Stimulated activated effector memory CD8-positive, alpha-beta T cell treated with anti-CD3 and anti-CD28 coated beads, Interleukin-12 subunit alpha, Interleukin-12 subunit beta, amount 100 ng/mL, for 72 hours (primary cell): ENCODE measurements around the gene RTN4R.

Experiments used
- ATAC-seq: fragments of 150-1000 bp; cut with Tn5 transposase; 2 replicates; pipeline ENCODE4 v1.10.0; 2021
- DNase-seq, 2 donors: peaks; one replicate each; pipeline ENCODE4 v3.0.0; 2021 to 2022; ENCODE audit warnings: low spot score in 2 of 2
- H3K27ac Mint-ChIP-seq: one replicate; pipeline ENCODE4 v1.8.0; 2022; ENCODE audit warnings: mild to moderate bottlenecking, mixed read lengths
- H3K36me3 Mint-ChIP-seq: one replicate; pipeline ENCODE4 v1.8.0; 2022; ENCODE audit warnings: mild to moderate bottlenecking, mixed read lengths
- H3K4me1 Mint-ChIP-seq: one replicate; pipeline ENCODE4 v1.8.0; 2022; ENCODE audit warnings: mixed read lengths
- H3K4me3 Mint-ChIP-seq: one replicate; pipeline ENCODE4 v1.8.0; 2022; ENCODE audit warnings: mild to moderate bottlenecking, mixed read lengths
- H3K9me3 Mint-ChIP-seq: one replicate; pipeline ENCODE4 v1.8.0; 2022; ENCODE audit warnings: mixed read lengths

RTN4R gene

GRCh38 chr22:20196094-20196842, 71.8 kb downstream of the RTN4R start:
- no peak for DNase-seq
- H3K36me3 Mint-ChIP-seq: no peaks in the 10 kb centered on the region
- ATAC-seq: no peak
- peaks cover 6% of the 10 kb centered on the region for H3K4me1 Mint-ChIP-seq
- no peaks in the 10 kb centered on the region for H3K9me3 Mint-ChIP-seq
- no peak overlapping the region for H3K27ac Mint-ChIP-seq
- H3K4me3 Mint-ChIP-seq: no peak overlapping the region

GRCh38 chr22:20194681-20195593, 73.2 kb downstream of the RTN4R start:
- H3K9me3 Mint-ChIP-seq: no peaks in the 10 kb centered on the region
- no peak overlapping the region for H3K4me3 Mint-ChIP-seq
- ATAC-seq (peak; percentile 50), DNase-seq (no peak)
- H3K36me3 Mint-ChIP-seq: no peaks in the 10 kb centered on the region
- no peak overlapping the region for H3K27ac Mint-ChIP-seq
- H3K4me1 Mint-ChIP-seq: peaks cover 10% of the 10 kb centered on the region

- H3K27ac Mint-ChIP-seq: no peak overlapping the region
- no peak overlapping the region for H3K4me3 Mint-ChIP-seq
- H3K36me3 Mint-ChIP-seq: no peaks in the 10 kb centered on the region
- ATAC-seq: no peak
- H3K9me3 Mint-ChIP-seq: no peaks in the 10 kb centered on the region
- DNase-seq: no peak
- peaks cover 15% of the 10 kb centered on the region for H3K4me1 Mint-ChIP-seq
These were observed 74.2 kb downstream of the RTN4R start for GRCh38 chr22:20193761-20194494.

- Mint-ChIP-seq H3K36me3 (no peaks in the 10 kb centered on the region), H3K27ac (no peak overlapping the region), H3K4me1 (peaks cover 15% of the 10 kb centered on the region), H3K9me3 (no peaks in the 10 kb centered on the region), H3K4me3 (no peak overlapping the region)
- ATAC-seq (no peak), DNase-seq (no peak)
These were observed 75.0 kb downstream of the RTN4R start for GRCh38 chr22:20192972-20193760.

DNA sequence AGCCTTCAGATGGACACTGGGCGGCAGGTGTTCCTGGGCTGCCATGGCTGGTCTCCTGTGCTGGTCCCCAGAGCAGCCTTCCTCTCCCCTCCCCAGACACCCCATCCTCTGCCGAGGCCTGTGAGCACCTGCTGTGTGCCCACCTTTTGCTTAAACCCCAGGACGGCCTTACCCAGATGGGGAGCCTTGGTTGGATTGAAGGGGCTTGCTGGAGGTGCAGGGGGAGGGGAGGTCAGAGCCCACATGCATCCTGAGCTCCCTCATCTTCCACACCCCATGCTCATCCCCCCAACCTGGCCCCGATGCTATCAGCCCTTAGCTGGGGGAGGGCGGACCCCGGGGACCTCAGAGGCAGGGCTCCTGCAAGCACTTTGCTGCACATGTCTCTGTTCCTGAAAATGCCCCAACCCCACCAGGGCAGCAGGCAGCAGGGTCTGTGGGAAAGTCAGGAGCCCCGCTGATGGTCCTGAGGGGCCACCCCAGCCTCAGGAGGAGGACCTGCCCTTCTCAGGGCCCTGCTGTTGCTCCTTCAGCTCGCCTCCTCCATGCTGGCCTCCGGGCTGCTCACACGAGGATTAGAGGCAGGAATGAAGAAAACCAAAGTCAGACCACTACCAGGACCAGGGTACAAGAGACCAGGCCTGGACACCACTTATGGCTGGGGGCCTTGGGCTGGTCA, 75.7 kb downstream of the RTN4R start:
- no peak overlapping the region for H3K4me3 Mint-ChIP-seq
- no peak overlapping the region for H3K27ac Mint-ChIP-seq
- DNase-seq (no peak), ATAC-seq (no peak)
- H3K36me3 Mint-ChIP-seq: no peaks in the 10 kb centered on the region
- peaks cover 15% of the 10 kb centered on the region for H3K4me1 Mint-ChIP-seq
- no peaks in the 10 kb centered on the region for H3K9me3 Mint-ChIP-seq

DNA sequence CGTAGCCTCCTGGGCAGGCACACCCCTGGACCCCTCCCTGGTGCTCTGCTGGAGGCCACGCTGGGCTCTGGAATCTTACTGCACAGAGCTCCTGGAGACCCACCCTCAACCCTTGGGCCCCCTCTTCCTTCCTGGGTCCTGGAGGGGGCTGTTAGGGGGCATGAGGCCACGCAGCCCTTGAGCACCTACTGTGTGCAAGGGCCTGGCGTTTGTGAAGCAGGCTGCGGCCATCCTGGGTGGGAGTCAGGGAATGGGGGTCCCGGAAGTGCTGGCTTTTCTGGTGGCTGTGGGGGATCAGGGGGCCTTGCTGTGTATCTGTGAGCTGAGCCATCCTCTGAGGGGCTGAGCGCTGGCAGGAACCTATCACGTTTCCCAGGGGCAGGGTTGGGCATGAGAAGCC, 76.3 kb downstream of the RTN4R start:
- no peak overlapping the region for H3K27ac Mint-ChIP-seq
- no peak overlapping the region for H3K4me3 Mint-ChIP-seq
- H3K4me1 Mint-ChIP-seq: peaks cover 15% of the 10 kb centered on the region
- ATAC-seq: no peak
- DNase-seq: no peak
- no peaks in the 10 kb centered on the region for H3K36me3 Mint-ChIP-seq
- no peaks in the 10 kb centered on the region for H3K9me3 Mint-ChIP-seq
